Rectal smooth muscle tissue (tissue), 1 donor: ENCODE data around the gene GM2A.

Experiments used
- H3K27ac ChIP-seq: one replicate; pipeline ENCODE4 v1.7.0; 2013; ENCODE audit warnings: low read depth, low read length, inconsistent platforms
- H3K27me3 ChIP-seq: one replicate; pipeline ENCODE4 v1.7.0; 2013; ENCODE audit warnings: low read length; ENCODE audit not compliant: control insufficient read depth, insufficient read depth
- H3K36me3 ChIP-seq: one replicate; pipeline ENCODE4 v1.7.0; 2013; ENCODE audit warnings: low read length; ENCODE audit not compliant: control insufficient read depth, insufficient read depth
- H3K4me1 ChIP-seq: one replicate; pipeline ENCODE4 v1.7.0; 2013; ENCODE audit warnings: low read length; ENCODE audit not compliant: control insufficient read depth, insufficient read depth
- H3K4me3 ChIP-seq: one replicate; pipeline ENCODE4 v1.7.0; 2013; ENCODE audit warnings: low read length
- H3K9ac ChIP-seq: one replicate; pipeline ENCODE4 v1.7.0; 2013; ENCODE audit warnings: low read length

Gene GM2A

DNA sequence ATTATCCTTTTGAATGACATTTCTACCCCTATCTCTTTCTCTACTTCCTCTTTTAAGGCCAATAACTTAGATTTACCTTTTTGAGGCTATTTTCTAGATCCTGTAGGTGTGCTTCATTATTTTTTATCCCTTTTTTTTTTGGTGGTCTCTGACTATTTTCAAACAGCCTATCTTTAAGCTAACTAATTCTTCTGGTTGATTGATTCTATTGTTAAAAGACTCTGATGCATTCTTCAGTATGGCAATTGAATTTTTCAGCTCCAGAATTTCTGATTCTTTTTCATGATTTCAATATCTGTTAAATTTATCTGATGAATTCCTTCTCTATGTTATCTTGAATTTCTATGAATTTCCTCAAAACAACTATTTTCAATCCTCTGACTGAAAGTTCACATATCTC is 57.9 kb downstream of the GM2A start:
- Histone ChIP-seq H3K36me3 (no peaks in the 10 kb centered on the region), H3K9ac (no peak overlapping the region), H3K4me3 (no peak overlapping the region), H3K4me1 (no peaks in the 10 kb centered on the region), H3K27ac (no peak overlapping the region), H3K27me3 (no peaks in the 10 kb centered on the region)

DNA sequence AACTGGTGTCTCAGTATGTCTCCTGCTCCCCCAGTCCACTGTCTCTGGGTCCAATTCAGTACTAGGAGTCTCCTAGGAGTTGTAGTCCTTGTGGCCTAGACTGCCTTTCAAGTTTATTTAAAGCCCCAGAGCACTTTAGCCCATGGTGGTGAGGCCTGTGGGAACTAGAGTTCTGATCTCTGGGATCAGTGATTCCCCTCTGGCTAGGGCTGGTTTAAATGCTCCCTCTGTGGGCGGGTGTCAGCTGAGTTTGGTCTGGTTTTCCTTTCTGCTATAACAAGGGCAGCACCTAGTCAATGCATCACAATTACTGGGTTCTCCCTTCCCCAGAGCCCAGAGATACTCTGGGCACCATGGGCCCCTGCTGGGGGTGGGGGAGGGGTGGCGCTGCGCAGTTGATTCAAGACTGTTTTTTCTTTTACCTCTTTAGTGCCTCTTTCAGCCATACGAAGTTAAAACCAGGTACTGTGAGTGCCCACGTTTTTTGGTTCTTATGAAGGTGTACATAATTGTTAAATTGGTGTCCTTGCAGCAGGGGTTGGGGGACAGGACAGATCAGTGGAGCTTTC is 59.9 kb downstream of the GM2A start:
- Histone ChIP-seq H3K27me3 (no peaks in the 10 kb centered on the region), H3K4me3 (no peak overlapping the region), H3K4me1 (no peaks in the 10 kb centered on the region), H3K27ac (no peak overlapping the region), H3K36me3 (no peaks in the 10 kb centered on the region), H3K9ac (no peak overlapping the region)

DNA sequence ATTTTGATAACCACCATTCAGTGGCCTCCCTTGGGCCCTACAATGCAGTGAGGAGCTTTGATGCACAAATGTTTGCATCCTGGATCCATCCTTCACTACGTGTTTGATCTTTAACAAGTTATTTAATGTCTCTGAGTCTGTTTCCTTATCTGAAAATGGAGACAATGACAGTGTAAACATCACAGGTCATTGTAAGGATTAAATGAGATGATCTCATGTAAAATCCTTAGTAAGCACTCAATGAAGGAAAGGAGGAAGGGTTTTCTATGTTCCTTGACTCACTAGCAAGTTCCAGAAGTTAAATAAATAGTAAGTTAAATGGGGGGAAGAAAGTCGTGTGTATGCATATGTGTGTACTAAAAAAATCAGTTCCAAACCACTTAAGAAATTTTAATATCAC is 60.4 kb downstream of the GM2A start:
- Histone ChIP-seq H3K36me3 (no peaks in the 10 kb centered on the region), H3K9ac (no peak overlapping the region), H3K4me1 (no peaks in the 10 kb centered on the region), H3K4me3 (no peak overlapping the region), H3K27me3 (no peaks in the 10 kb centered on the region), H3K27ac (no peak overlapping the region)

DNA sequence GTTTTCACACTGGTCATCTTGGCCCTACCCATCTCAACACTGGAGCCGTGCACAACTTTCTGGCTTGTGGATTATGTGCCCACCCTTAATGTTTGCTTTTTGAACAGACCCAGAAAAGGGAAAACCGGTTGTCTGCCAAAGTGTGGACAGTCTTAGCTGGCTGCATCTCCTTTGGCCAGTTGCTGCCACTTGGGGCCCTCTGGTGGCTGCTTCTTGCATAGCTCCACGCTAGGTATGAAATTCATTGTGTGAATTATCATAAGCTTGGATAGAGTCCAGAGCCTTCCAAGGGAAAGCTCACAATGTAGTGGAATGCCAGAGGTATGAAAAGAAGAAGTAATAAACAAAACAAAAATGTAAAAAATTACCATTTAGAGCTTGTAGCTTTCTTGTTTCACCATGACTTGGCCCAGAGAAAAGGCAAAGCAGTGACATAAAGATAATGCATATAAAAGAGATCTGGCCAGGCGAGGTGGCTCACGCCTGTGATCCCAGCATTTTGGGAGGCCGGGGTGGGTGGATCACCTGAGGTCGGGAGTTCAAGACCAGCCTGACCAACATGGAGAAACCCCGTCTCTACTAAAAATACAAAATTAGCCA is 63.1 kb downstream of the GM2A start:
- H3K27me3 ChIP-seq = no peaks in the 10 kb centered on the region
- H3K4me3 ChIP-seq = no peak overlapping the region
- no peaks in the 10 kb centered on the region for H3K4me1 ChIP-seq
- H3K27ac ChIP-seq = no peak overlapping the region
- H3K36me3 ChIP-seq = no peaks in the 10 kb centered on the region
- H3K9ac ChIP-seq = no peak overlapping the region

DNA sequence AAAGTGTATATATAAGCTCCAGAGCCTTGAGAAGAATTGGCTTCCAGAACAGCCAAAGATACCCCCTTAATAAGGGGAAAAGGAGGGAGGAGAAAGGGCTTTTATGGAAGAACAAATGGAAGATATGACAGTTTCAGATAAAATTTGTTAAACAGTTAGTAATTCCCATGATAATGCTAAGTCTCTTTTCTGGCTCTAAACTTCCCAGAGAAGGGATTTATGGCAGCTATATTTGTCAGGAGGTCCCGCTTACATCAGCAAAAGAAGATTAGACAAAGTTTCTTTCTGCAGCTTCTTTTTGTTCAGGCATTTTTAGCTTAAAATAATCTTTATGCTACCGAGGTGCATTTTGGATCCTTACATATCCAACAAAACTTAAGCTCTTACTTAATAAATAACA is 64.9 kb downstream of the GM2A start:
- Histone ChIP-seq H3K27ac (no peak overlapping the region), H3K4me1 (no peaks in the 10 kb centered on the region), H3K9ac (no peak overlapping the region), H3K4me3 (no peak overlapping the region), H3K36me3 (no peaks in the 10 kb centered on the region), H3K27me3 (no peaks in the 10 kb centered on the region)

DNA sequence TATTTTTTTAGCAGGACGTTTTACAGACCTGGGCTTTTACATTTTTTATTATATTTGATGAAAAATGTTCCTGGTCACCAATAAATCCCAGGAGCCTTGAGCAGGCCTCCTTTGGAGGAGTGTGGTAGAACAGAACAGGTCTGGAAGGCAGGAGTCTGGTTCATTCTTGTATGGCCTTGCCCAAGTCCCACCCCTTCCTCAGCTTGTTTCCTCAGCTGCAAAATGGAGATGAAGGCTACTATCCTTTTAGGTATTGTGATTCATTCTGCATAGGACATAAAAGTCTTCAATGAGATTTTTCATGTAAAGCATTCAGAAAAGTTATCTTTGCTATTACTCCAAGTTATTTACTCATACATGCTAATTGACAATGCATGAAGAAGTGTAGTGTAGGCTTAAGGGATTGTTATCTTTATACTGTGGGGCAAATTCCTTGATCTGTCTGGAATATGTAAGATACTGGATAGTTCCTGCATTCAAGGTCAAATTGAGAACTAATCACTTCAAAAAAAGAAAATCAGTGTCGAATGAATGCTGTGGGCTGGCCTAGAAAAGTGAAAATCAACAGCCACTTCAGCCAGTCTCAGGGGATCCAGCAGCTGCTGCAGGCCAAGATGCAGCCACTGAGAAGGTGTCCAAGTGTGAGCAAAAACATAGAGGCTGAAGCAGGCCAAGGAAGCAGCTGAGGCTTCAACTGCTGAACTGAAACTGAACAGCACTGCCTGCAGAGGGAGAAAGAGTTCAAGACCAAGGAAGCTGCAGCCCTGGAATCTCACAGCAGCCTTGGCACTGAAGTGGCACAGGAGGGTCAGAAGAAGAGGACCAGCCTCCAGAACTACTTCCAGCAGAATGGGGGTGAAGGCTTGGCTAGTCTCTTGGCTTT is 66.1 kb downstream of the GM2A start:
- Histone ChIP-seq H3K9ac (no peak overlapping the region), H3K4me3 (no peak overlapping the region), H3K4me1 (no peaks in the 10 kb centered on the region), H3K27me3 (no peaks in the 10 kb centered on the region), H3K27ac (peak overlapping the region; percentile 49), H3K36me3 (no peaks in the 10 kb centered on the region)
